ENCODE results near the gene SIPA1L3.

GRCh38 chr19:37990362-37990761, 83.4 kb downstream of the SIPA1L3 start:
- no peak for TF ChIP-seq ZBTB1 (CRISPR knock-in tag; IDR thresholded peaks at IDR 0.05; ENCODE audit: borderline replicate concordance, low read depth)
- TF ChIP-seq EZH2 (IDR thresholded peaks at IDR 0.05; ENCODE audit: borderline replicate concordance, low read depth, low read length) = no peak
- TF ChIP-seq HNRNPUL1 (IDR thresholded peaks at IDR 0.05; ENCODE audit: low read length) = no peak
- no peak for TF ChIP-seq ZNF133 (CRISPR knock-in tag; IDR thresholded peaks at IDR 0.05)
- no peak for TF ChIP-seq CEBPZ (IDR thresholded peaks at IDR 0.05; ENCODE audit: borderline replicate concordance, low read depth, low read length)
- no peak for TF ChIP-seq ZNF512 (tag; IDR thresholded peaks at IDR 0.05)
- no peak for TF ChIP-seq MAZ (CRISPR knock-in tag; conservative IDR thresholded peaks at IDR 0.05 in 1 of 2, IDR thresholded peaks at IDR 0.05 in 1 of 2)
- TF ChIP-seq PHF20 (IDR thresholded peaks at IDR 0.05; ENCODE audit: partially characterized antibody) = no peak
- no peak for TF ChIP-seq ZHX1 (conservative IDR thresholded peaks at IDR 0.05; ENCODE audit: low read length)
- no peak for TF ChIP-seq ZC3H8 (IDR thresholded peaks at IDR 0.05)

All from K562 (cell line).